PFSK-1 (cell line): ENCODE data around the gene EFCAB10.

ENCODE experiments used
- POLR2AphosphoS5 ChIP-seq: IDR thresholded peaks from 2 replicates; pipeline ENCODE4 v1.6.1; 2012; ENCODE audit warnings: low read depth, mild to moderate bottlenecking, control low read depth, low read length, moderate library complexity
- TAF1 ChIP-seq: IDR thresholded peaks from 2 replicates; pipeline ENCODE4 v1.6.1; 2012; ENCODE audit warnings: low read length, control low read depth, borderline replicate concordance; ENCODE audit not compliant: insufficient read depth
- TF ChIP-seq, protein P1 (sequence below), 2 experiments: IDR thresholded peaks; 2 replicates each; pipeline versions ENCODE4 v1.6.1 to v1.8.0; 2011 to 2012; ENCODE audit warnings: low read depth in 2 of 2, low read length in 2 of 2, control low read depth in 1 of 2, inconsistent platforms in 1 of 2, mild to moderate bottlenecking in 1 of 2, moderate library complexity in 1 of 2; ENCODE audit not compliant: insufficient read depth in 1 of 2

DNA sequence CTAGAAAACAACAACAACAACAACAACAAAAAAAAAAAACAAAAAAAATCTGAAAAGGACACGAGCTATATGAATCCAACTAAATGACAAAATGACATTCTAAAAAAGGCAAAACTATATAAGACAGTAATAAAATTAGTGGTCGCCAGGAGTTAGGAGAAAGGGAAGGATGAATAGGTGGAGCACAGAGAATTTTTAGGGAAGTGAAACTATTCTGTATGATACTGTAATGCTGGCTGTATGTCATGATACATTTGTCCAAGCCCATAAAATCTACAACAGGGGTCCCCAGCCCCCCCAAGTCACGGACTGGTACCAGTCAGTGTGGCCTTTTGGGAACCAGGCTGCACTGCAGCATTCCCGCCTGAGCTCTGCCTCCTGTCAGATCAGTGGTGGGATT lies 56.5 kb downstream of the EFCAB10 start:
- TF ChIP-seq POLR2AphosphoS5 (no peak), TAF1 (no peak)
- TF ChIP-seq, protein P1, sequence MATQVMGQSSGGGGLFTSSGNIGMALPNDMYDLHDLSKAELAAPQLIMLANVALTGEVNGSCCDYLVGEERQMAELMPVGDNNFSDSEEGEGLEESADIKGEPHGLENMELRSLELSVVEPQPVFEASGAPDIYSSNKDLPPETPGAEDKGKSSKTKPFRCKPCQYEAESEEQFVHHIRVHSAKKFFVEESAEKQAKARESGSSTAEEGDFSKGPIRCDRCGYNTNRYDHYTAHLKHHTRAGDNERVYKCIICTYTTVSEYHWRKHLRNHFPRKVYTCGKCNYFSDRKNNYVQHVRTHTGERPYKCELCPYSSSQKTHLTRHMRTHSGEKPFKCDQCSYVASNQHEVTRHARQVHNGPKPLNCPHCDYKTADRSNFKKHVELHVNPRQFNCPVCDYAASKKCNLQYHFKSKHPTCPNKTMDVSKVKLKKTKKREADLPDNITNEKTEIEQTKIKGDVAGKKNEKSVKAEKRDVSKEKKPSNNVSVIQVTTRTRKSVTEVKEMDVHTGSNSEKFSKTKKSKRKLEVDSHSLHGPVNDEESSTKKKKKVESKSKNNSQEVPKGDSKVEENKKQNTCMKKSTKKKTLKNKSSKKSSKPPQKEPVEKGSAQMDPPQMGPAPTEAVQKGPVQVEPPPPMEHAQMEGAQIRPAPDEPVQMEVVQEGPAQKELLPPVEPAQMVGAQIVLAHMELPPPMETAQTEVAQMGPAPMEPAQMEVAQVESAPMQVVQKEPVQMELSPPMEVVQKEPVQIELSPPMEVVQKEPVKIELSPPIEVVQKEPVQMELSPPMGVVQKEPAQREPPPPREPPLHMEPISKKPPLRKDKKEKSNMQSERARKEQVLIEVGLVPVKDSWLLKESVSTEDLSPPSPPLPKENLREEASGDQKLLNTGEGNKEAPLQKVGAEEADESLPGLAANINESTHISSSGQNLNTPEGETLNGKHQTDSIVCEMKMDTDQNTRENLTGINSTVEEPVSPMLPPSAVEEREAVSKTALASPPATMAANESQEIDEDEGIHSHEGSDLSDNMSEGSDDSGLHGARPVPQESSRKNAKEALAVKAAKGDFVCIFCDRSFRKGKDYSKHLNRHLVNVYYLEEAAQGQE (IDR thresholded peaks at IDR 0.05; ENCODE audit: insufficient read depth in 1 of 2, low read depth in 2 of 2, low read length in 2 of 2), result no peak
